Activated naive CD8-positive, alpha-beta T cell treated with anti-CD3 and anti-CD28 coated beads for 36 hours (primary cell): Measurements from ENCODE around the gene VASP. TPM values are rescaled to one million over a fixed set of nuclear protein-coding genes. Genes with fewer than 3 reads are reported as not detected.

ENCODE experiments used
- DNase-seq: peaks from one replicate; pipeline ENCODE4 v3.0.0; 2021
- H3K27ac Mint-ChIP-seq: one replicate; pipeline ENCODE4 v1.8.0; 2022; ENCODE audit warnings: mild to moderate bottlenecking, moderate library complexity, mixed read lengths
- H3K27me3 Mint-ChIP-seq: one replicate; pipeline ENCODE4 v1.8.0; 2022; ENCODE audit warnings: mild to moderate bottlenecking, mixed read lengths
- H3K36me3 Mint-ChIP-seq: one replicate; pipeline ENCODE4 v1.8.0; 2021; ENCODE audit warnings: mild to moderate bottlenecking, mixed read lengths
- H3K4me1 Mint-ChIP-seq: one replicate; pipeline ENCODE4 v1.8.0; 2021; ENCODE audit warnings: mixed read lengths
- H3K4me3 Mint-ChIP-seq: one replicate; pipeline ENCODE4 v1.8.0; 2022; ENCODE audit warnings: mild to moderate bottlenecking, moderate library complexity, mixed read lengths
- H3K9me3 Mint-ChIP-seq: one replicate; pipeline ENCODE4 v1.8.0; 2022; ENCODE audit warnings: mixed read lengths
- total RNA-seq, 2 experiments: library from RNA; stranded (reverse); gene quantifications; one replicate each; pipeline ENCODE4 v1.2.3, GENCODE V29; 2021

The VASP gene
- 100 to 1,000 TPM; 133 to 134 TPM for total RNA-seq

GRCh38 chr19:45506989-45507871, at the start of gene VASP:
TSS of gene VASP (plus strand) at chr19:45507479. CDS start at chr19:45507772, 293 bp downstream.
- H3K4me1 Mint-ChIP-seq = peaks cover 39% of the 10 kb centered on the region
- no peaks in the 10 kb centered on the region for H3K27me3 Mint-ChIP-seq
- peaks cover 3% of the 10 kb centered on the region for H3K36me3 Mint-ChIP-seq
- peak within 1 kb of the TSS; percentile 91 for H3K27ac Mint-ChIP-seq
- H3K4me3 Mint-ChIP-seq = peak within 1 kb of the TSS; percentile 89
- H3K9me3 Mint-ChIP-seq = no peaks in the 10 kb centered on the region
- DNase-seq = peak; percentile 93

GRCh38 chr19:45457776-45458175, 49.5 kb upstream of the VASP start:
- Mint-ChIP-seq H3K4me1 (peaks cover 16% of the 10 kb centered on the region), H3K27ac (no peak overlapping the region), H3K36me3 (no peaks in the 10 kb centered on the region), H3K9me3 (no peaks in the 10 kb centered on the region), H3K27me3 (peaks cover 4% of the 10 kb centered on the region), H3K4me3 (no peak overlapping the region)
- no peak for DNase-seq

- no peak overlapping the region for H3K27ac Mint-ChIP-seq
- no peak for DNase-seq
- H3K27me3 Mint-ChIP-seq = peaks cover 9% of the 10 kb centered on the region
- no peaks in the 10 kb centered on the region for H3K9me3 Mint-ChIP-seq
- H3K4me1 Mint-ChIP-seq = peaks cover 7% of the 10 kb centered on the region
- no peak overlapping the region for H3K4me3 Mint-ChIP-seq
- H3K36me3 Mint-ChIP-seq = no peaks in the 10 kb centered on the region
Observed at GRCh38 chr19:45460807-45461347, 46.4 kb upstream of the VASP start.

- Mint-ChIP-seq H3K27ac (no peak overlapping the region), H3K4me1 (peaks cover 3% of the 10 kb centered on the region)
Observed at GRCh38 chr19:45462174-45462573, 45.1 kb upstream of the VASP start.

GRCh38 chr19:45463241-45463640, 44.0 kb upstream of the VASP start:
- Mint-ChIP-seq H3K36me3 (no peaks in the 10 kb centered on the region), H3K27ac (no peak overlapping the region), H3K4me1 (peaks cover 8% of the 10 kb centered on the region), H3K9me3 (no peaks in the 10 kb centered on the region), H3K27me3 (peaks cover 9% of the 10 kb centered on the region), H3K4me3 (no peak overlapping the region)
- no peak for DNase-seq

More at GRCh38 chr19:45462174-45462573, 45.1 kb upstream of the VASP start:
- Mint-ChIP-seq H3K27me3 (peaks cover 9% of the 10 kb centered on the region), H3K4me3 (no peak overlapping the region), H3K9me3 (no peaks in the 10 kb centered on the region), H3K36me3 (no peaks in the 10 kb centered on the region)
- no peak for DNase-seq

- H3K4me1 Mint-ChIP-seq = peaks cover 10% of the 10 kb centered on the region
- no peaks in the 10 kb centered on the region for H3K36me3 Mint-ChIP-seq
- H3K9me3 Mint-ChIP-seq = no peaks in the 10 kb centered on the region
- no peak for DNase-seq
- H3K27ac Mint-ChIP-seq = no peak overlapping the region
- no peak overlapping the region for H3K4me3 Mint-ChIP-seq
- H3K27me3 Mint-ChIP-seq = peaks cover 9% of the 10 kb centered on the region
Observed at GRCh38 chr19:45464274-45464673, 43.0 kb upstream of the VASP start.

GRCh38 chr19:45464852-45465441, 42.3 kb upstream of the VASP start:
- H3K36me3 Mint-ChIP-seq = no peaks in the 10 kb centered on the region
- no peak overlapping the region for H3K27ac Mint-ChIP-seq
- DNase-seq = no peak
- H3K4me3 Mint-ChIP-seq = no peak overlapping the region
- no peaks in the 10 kb centered on the region for H3K9me3 Mint-ChIP-seq
- peaks cover 9% of the 10 kb centered on the region for H3K27me3 Mint-ChIP-seq
- H3K4me1 Mint-ChIP-seq = peaks cover 14% of the 10 kb centered on the region

- H3K36me3 Mint-ChIP-seq = peaks cover 8% of the 10 kb centered on the region
Observed at GRCh38 chr19:45467115-45467455, 40.2 kb upstream of the VASP start.

GRCh38 chr19:45467456-45468158, 39.7 kb upstream of the VASP start, which contains the start of gene FOSB:
TSS of gene FOSB (plus strand) at chr19:45467996. CDS start at chr19:45468587, 591 bp downstream.
- peaks cover 28% of the 10 kb centered on the region for H3K4me1 Mint-ChIP-seq
- no peaks in the 10 kb centered on the region for H3K9me3 Mint-ChIP-seq
- peaks cover 8% of the 10 kb centered on the region for H3K36me3 Mint-ChIP-seq
- peak; percentile 91 for DNase-seq
- peak within 1 kb of the TSS; percentile 88 for H3K27ac Mint-ChIP-seq
- peaks cover 10% of the 10 kb centered on the region for H3K27me3 Mint-ChIP-seq
- H3K4me3 Mint-ChIP-seq = peak within 1 kb of the TSS; percentile 89

More at GRCh38 chr19:45467115-45467455, 40.2 kb upstream of the VASP start:
- H3K9me3 Mint-ChIP-seq = no peaks in the 10 kb centered on the region
- H3K4me3 Mint-ChIP-seq = peak overlapping the region; percentile 89
- no peak for DNase-seq
- H3K27me3 Mint-ChIP-seq = peaks cover 6% of the 10 kb centered on the region
- H3K4me1 Mint-ChIP-seq = peaks cover 28% of the 10 kb centered on the region
- H3K27ac Mint-ChIP-seq = peak overlapping the region; percentile 12

- H3K36me3 Mint-ChIP-seq = peaks cover 12% of the 10 kb centered on the region
- peaks cover 31% of the 10 kb centered on the region for H3K4me1 Mint-ChIP-seq
- H3K27ac Mint-ChIP-seq = peak overlapping the region; percentile 88
- no peaks in the 10 kb centered on the region for H3K9me3 Mint-ChIP-seq
- peak; percentile 48 for DNase-seq
- H3K4me3 Mint-ChIP-seq = peak overlapping the region; percentile 89
- peaks cover 14% of the 10 kb centered on the region for H3K27me3 Mint-ChIP-seq
Observed at GRCh38 chr19:45468159-45468651, 39.1 kb upstream of the VASP start.

- Mint-ChIP-seq H3K36me3 (peaks cover 12% of the 10 kb centered on the region), H3K27ac (peak overlapping the region; percentile 88), H3K4me3 (peak overlapping the region; percentile 89), H3K4me1 (peaks cover 31% of the 10 kb centered on the region), H3K27me3 (peaks cover 14% of the 10 kb centered on the region), H3K9me3 (no peaks in the 10 kb centered on the region)
- DNase-seq = no peak
Observed at GRCh38 chr19:45468803-45469131, 38.5 kb upstream of the VASP start.

- Mint-ChIP-seq H3K27ac (peak overlapping the region; percentile 90), H3K4me3 (peak overlapping the region; percentile 89), H3K4me1 (peaks cover 31% of the 10 kb centered on the region), H3K9me3 (no peaks in the 10 kb centered on the region), H3K36me3 (peaks cover 12% of the 10 kb centered on the region), H3K27me3 (peaks cover 14% of the 10 kb centered on the region)
- peak; percentile 95 for DNase-seq
Observed at GRCh38 chr19:45469132-45469944, 37.9 kb upstream of the VASP start.

- Mint-ChIP-seq H3K27ac (peak overlapping the region; percentile 90), H3K27me3 (peaks cover 14% of the 10 kb centered on the region), H3K4me1 (peaks cover 33% of the 10 kb centered on the region), H3K36me3 (peaks cover 12% of the 10 kb centered on the region), H3K4me3 (peak overlapping the region; percentile 89), H3K9me3 (no peaks in the 10 kb centered on the region)
- no peak for DNase-seq
Observed at GRCh38 chr19:45469945-45470761, 37.1 kb upstream of the VASP start.
